Body of pancreas (tissue), 4 donors: Measurements from ENCODE around the gene COL7A1. TPM values are rescaled to one million over a fixed set of nuclear protein-coding genes. Genes with fewer than 3 reads are reported as not detected.

ENCODE experiments used
- ATAC-seq: fragments of 150-250 bp; one replicate; pipeline ENCODE4 v1.9.1; 2016
- DNase-seq, 4 donors: peaks; one replicate each; pipeline ENCODE4 v3.0.0-alpha.2; 2019
- H3K27ac ChIP-seq, 4 donors: fragments of 200-600 bp; sonication (generic); 1 replicate in 3 of 4; 2 replicates in 1 of 4; pipeline versions ENCODE4 v1.5.1 to v1.6.1; 2016 to 2019; ENCODE audit warnings: mild to moderate bottlenecking in 1 of 4, mixed read lengths in 1 of 4, moderate library complexity in 1 of 4
- H3K27me3 ChIP-seq, 2 donors: fragments of 200-600 bp; sonication (generic); one replicate each; pipeline ENCODE4 v1.6.0; 2016; ENCODE audit warnings: mild to moderate bottlenecking in 1 of 2
- H3K36me3 ChIP-seq, 2 donors: fragments of 200-600 bp; sonication (generic); replicated peaks in 1 of 2; 2 replicates each; pipeline ENCODE4 v1.5.1; 2016; ENCODE audit warnings: low read depth in 2 of 2; ENCODE audit not compliant: insufficient read depth in 1 of 2
- H3K4me1 ChIP-seq: fragments of 200-600 bp; sonication (generic); one replicate; pipeline ENCODE4 v1.6.0; 2016
- H3K4me3 ChIP-seq, 2 donors: fragments of 200-600 bp; sonication (generic); 1 replicate in 1 of 2; 2 replicates in 1 of 2; pipeline ENCODE4 v1.5.1; 2016 to 2019
- H3K9me3 ChIP-seq, 3 donors: fragments of 200-600 bp; sonication (generic); 1 replicate in 2 of 3; 2 replicates in 1 of 3; pipeline ENCODE4 v1.5.1; 2016
- POLR2A ChIP-seq, 3 donors: fragments of 450-650 bp; IDR thresholded peaks; one replicate each; pipeline ENCODE4 v1.6.1; 2016; ENCODE audit warnings: antibody characterized with exemption in 3 of 3, mild to moderate bottlenecking in 2 of 3
- WGBS, 2 donors: methylation state at CpG; one replicate each; pipeline ENCODE4 v1.1.5; 2017; 5-methylcytosine and 5-hydroxymethylcytosine counted together
- intact Hi-C: fragments of 100-400 bp; cut with DNase I; formaldehyde crosslinking; loops from one replicate; pipeline ENCODE4 v1.15.1; 2023
- total RNA-seq, 2 donors: library from RNA; depleted of rRNA; stranded (reverse); fragments of >200 nt; gene quantifications; one replicate each; pipeline ENCODE4 v1.1.0, GENCODE V29; 2016
- TF ChIP-seq, protein P1 (sequence below), 7 experiments: fragments of 450-650 bp in 4 of 7; fragments of 200-600 bp in 3 of 7; sonication (generic) in 3 of 7; IDR thresholded peaks; one replicate each; pipeline ENCODE4 v1.5.1; 2016 to 2019; ENCODE audit warnings: antibody characterized with exemption in 7 of 7

COL7A1 gene
- total RNA-seq, 2 donors from 2014 or later, result 0.52 to 2.3 TPM

DNA sequence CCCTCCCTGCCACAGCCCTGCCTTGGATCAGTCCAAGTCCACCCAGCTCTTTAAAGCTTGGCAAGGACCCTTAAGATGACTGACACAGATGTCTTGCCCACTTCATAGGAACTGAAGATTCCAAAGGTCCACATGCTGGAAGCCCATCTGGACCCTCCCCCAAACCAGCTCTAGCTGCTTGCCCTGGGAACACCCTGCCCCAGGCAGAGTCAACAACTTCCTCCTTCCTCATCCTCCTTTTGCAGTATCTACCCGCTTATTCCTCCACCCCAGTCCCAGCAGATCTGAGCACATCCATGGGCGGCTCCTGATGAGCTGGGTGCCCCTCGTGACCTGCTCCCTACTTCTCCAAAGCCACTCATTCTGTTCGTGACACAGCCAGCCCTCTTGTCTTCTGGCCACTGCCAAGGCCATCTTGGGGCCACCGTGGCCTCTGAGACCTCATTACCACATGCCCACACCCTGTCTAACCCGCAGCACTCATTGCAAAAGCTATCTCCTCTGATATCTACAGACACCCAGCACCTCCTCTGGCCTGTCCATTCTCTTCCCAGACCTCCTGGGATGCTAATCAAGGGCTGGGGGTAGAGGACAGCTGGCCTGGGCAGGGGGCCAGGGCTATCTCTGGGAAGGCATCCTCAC lies 36.5 kb downstream of the COL7A1 start:
- TF ChIP-seq POLR2A (IDR thresholded peaks at IDR 0.05), result no peak
- TF ChIP-seq, protein P1, sequence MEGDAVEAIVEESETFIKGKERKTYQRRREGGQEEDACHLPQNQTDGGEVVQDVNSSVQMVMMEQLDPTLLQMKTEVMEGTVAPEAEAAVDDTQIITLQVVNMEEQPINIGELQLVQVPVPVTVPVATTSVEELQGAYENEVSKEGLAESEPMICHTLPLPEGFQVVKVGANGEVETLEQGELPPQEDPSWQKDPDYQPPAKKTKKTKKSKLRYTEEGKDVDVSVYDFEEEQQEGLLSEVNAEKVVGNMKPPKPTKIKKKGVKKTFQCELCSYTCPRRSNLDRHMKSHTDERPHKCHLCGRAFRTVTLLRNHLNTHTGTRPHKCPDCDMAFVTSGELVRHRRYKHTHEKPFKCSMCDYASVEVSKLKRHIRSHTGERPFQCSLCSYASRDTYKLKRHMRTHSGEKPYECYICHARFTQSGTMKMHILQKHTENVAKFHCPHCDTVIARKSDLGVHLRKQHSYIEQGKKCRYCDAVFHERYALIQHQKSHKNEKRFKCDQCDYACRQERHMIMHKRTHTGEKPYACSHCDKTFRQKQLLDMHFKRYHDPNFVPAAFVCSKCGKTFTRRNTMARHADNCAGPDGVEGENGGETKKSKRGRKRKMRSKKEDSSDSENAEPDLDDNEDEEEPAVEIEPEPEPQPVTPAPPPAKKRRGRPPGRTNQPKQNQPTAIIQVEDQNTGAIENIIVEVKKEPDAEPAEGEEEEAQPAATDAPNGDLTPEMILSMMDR (IDR thresholded peaks at IDR 0.05), result no peak
- ATAC-seq (no peak), DNase-seq (peak in 1 of 4 donors; percentile 72)
- intact Hi-C loops, result no loop called here
- Histone ChIP-seq H3K4me3 (no peak overlapping the region), H3K9me3 (no peaks in the 10 kb centered on the region), H3K36me3 (no peaks in the 10 kb centered on the region), H3K4me1 (peaks cover 44% of the 10 kb centered on the region), H3K27ac (peak overlapping the region in 2 of 4 donors; percentile 4 to 75), H3K27me3 (no peaks in the 10 kb centered on the region)
- 45 to 55% methylated on average over 6 of the region's 6 CpGs for WGBS, 2 donors

DNA sequence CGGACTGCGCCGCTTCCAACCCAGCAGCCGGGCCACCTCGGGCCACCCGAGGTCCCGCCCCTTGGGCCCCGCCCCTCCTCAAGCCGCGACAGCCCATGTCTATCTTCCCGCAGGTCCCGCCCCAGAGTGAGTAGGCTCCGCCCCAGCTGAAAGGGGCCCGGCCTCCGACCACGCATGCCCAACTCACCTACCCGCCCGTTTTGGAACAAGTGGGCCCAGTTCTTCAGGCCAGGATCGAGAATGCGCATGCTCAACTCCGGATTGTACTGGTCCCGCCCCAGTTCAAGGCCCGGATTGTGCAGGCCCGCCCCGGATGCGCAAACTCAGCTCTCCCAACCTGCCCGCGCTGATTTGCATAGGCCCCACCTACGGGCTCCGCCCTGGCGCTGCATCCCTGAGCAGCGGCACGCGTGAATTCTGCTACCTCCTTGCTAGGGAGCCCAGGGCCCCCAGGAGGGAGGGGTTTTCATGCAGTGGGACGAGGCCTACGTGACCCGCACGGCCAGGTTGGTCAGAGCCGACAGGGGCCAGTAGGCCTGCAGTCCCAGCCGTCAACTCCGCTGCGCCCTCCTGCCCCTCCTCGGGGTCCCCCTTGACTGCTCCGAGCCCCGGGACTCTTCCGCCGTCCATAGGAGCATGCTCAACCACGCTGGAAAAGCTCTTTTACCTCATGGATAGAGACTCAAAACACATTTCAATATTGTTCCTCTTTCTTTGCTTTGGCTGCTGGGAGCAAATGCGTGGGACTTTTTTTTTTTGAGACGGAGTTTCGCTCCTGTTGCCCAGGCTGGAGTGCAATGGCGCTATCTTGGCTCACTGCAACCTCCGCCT lies 38.1 kb downstream of the COL7A1 start, which contains the start of gene PFKFB4:
Gene PFKFB4 (minus strand): TSS at position 8 of the 831 bp plus-strand sequence. CDS start 26 bp downstream, outside the sequence.
- DNase-seq (peak; percentile 100), ATAC-seq (peak; percentile 90)
- 1% methylated on average over 28 to 42 of the region's 53 CpGs for WGBS, 2 donors
- Histone ChIP-seq H3K9me3 (no peaks in the 10 kb centered on the region), H3K36me3 (no peaks in the 10 kb centered on the region), H3K27me3 (no peaks in the 10 kb centered on the region), H3K4me3 (peak within 1 kb of the TSS; percentile 38 to 95), H3K4me1 (peaks cover 59% of the 10 kb centered on the region), H3K27ac (peak within 1 kb of the TSS; percentile 53 to 93 (median 76))
- TF ChIP-seq POLR2A (IDR thresholded peaks at IDR 0.05), result no peak
- TF ChIP-seq, protein P1 (IDR thresholded peaks at IDR 0.05), result peak in 2 of 7 experiments; percentile 18 to 32
- intact Hi-C loops, result no loop called here

DNA sequence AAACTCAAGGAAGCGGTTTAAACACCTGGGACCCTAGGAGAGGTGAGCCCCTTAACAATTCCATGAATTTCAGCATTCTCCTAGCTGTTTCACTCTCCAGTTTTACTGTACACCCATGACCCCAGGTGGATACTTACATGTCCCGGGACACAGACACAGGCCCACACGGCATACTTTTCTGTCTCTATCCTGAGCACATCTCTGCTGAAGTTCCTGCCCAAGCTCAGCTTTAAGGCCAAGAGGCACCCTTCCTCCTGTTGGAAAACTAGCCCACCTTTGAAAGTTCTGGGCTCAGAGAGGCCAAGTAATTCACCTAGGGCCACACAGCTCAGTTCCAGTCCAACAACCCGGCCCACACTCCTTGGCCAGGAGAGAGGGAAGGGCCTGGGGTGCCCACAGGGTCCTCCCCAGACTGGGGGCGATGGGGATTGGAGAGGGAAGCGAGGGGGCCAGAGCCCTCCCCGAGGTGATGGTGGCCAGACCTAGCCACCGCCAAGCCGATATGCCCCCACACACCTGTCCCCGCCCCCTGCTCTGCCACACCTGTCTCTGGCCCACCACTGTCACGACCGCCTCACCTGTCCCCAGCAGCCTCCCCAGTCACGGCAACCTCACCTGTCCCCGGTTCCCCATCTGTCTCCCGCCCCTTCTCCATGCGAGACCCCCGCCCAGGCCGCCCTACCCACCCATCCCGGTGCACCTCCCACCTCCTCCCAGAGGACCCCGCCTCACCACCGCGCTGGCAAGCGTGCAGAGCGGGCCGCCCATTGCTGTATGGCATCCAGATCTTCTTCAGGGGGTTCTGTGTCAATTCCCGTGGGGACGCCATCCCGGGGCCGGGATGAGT lies 39.0 kb downstream of the COL7A1 start:
- H3K4me1 ChIP-seq, result peaks cover 67% of the 10 kb centered on the region
- peak in 1 of 4 donors; percentile 31 for DNase-seq
- 10 to 13% methylated on average over 14 to 23 of the region's 29 CpGs for WGBS, 2 donors
- TF ChIP-seq, protein P1 (IDR thresholded peaks at IDR 0.05), result no peak
- TF ChIP-seq POLR2A (IDR thresholded peaks at IDR 0.05), result peak in 2 of 3 donors; percentile 58 to 65
- no peaks in the 10 kb centered on the region for H3K27me3 ChIP-seq
- peak overlapping the region; percentile 53 to 93 (median 76) for H3K27ac ChIP-seq
- H3K4me3 ChIP-seq, result peak overlapping the region; percentile 38 to 95
- H3K36me3 ChIP-seq, result no peaks in the 10 kb centered on the region
- no peaks in the 10 kb centered on the region for H3K9me3 ChIP-seq
- no peak for ATAC-seq
- intact Hi-C loops, result no loop called here

DNA sequence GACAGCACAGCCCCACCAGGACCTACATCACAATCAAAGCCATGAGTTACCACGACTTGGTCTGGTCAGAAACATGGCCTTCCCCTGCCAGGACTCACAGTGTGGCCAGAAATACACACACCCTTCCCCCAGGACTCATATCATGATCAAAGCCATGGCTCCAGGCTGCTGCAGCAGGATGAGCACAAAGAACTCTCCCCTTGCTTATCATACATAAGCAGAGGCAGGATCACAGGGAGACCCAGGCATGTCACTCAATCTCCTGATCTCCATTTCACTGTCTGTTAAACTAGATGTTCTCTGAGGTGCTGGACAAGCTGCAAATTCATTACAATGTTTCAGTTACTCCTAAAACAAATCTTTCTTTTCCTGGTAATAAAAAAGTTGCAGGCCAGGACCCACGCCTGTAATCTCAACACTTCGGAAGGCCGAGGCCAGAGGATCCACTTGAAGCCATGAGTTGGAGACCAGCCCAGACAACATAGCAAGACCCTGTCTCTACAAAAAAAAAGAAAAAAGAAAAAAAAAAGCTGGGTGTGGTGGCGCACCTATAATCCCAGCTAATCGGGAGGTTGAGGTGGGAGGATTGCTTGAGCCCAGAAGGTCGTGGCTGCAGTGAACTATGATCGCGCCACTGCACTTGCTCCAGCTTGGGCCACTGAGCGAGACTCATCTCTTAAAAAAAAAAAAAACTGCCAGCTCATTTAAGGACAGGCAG lies 39.7 kb downstream of the COL7A1 start:
- TF ChIP-seq, protein P1 (IDR thresholded peaks at IDR 0.05), result no peak
- TF ChIP-seq POLR2A (IDR thresholded peaks at IDR 0.05), result no peak
- ATAC-seq (no peak), DNase-seq (no peak)
- Histone ChIP-seq H3K36me3 (no peaks in the 10 kb centered on the region), H3K4me1 (peaks cover 72% of the 10 kb centered on the region), H3K9me3 (no peaks in the 10 kb centered on the region), H3K27ac (peak overlapping the region; percentile 39 to 93 (median 76)), H3K4me3 (no peak overlapping the region), H3K27me3 (no peaks in the 10 kb centered on the region)
- intact Hi-C loops, result no loop called here
- 40 to 47% methylated on average over 9 to 10 of the region's 10 CpGs for WGBS, 2 donors
